Nephron progenitor cell (in vitro differentiated cells): Measurements from ENCODE around the gene ZDHHC17.

Experiments used
- DNase-seq: peaks from one replicate; pipeline ENCODE4 v3.0.0; 2021
- H3K27ac Mint-ChIP-seq: 2 replicates; pipeline ENCODE4 v1.8.0; 2021; ENCODE audit warnings: mild to moderate bottlenecking, moderate library complexity, mixed read lengths
- H3K27me3 Mint-ChIP-seq: 2 replicates; pipeline ENCODE4 v1.8.0; 2021; ENCODE audit warnings: mild to moderate bottlenecking, low read depth, mixed read lengths; ENCODE audit not compliant: poor library complexity
- H3K36me3 Mint-ChIP-seq: 2 replicates; pipeline ENCODE4 v1.8.0; 2021; ENCODE audit warnings: low read depth, mixed read lengths
- H3K4me1 Mint-ChIP-seq: 2 replicates; pipeline ENCODE4 v1.8.0; 2021; ENCODE audit warnings: mixed read lengths
- H3K4me3 Mint-ChIP-seq: 2 replicates; pipeline ENCODE4 v1.8.0; 2021; ENCODE audit warnings: mild to moderate bottlenecking, moderate library complexity, mixed read lengths
- H3K9me3 Mint-ChIP-seq: 2 replicates; pipeline ENCODE4 v1.8.0; 2021; ENCODE audit warnings: mild to moderate bottlenecking, moderate library complexity, mixed read lengths
- TF ChIP-seq, protein P1 (sequence below): fragments of 200-600 bp; sonication (generic); IDR thresholded peaks from 2 replicates; pipeline ENCODE4 v1.5.0; 2021; ENCODE audit warnings: antibody characterized with exemption

The ZDHHC17 gene

GRCh38 chr12:76785407-76785806, 21.5 kb downstream of the ZDHHC17 start:
- TF ChIP-seq, protein P1, sequence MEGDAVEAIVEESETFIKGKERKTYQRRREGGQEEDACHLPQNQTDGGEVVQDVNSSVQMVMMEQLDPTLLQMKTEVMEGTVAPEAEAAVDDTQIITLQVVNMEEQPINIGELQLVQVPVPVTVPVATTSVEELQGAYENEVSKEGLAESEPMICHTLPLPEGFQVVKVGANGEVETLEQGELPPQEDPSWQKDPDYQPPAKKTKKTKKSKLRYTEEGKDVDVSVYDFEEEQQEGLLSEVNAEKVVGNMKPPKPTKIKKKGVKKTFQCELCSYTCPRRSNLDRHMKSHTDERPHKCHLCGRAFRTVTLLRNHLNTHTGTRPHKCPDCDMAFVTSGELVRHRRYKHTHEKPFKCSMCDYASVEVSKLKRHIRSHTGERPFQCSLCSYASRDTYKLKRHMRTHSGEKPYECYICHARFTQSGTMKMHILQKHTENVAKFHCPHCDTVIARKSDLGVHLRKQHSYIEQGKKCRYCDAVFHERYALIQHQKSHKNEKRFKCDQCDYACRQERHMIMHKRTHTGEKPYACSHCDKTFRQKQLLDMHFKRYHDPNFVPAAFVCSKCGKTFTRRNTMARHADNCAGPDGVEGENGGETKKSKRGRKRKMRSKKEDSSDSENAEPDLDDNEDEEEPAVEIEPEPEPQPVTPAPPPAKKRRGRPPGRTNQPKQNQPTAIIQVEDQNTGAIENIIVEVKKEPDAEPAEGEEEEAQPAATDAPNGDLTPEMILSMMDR: no peak
- no peak for DNase-seq
- Mint-ChIP-seq H3K27ac (no peak overlapping the region), H3K4me3 (no peak overlapping the region), H3K4me1 (peaks cover 5% of the 10 kb centered on the region), H3K27me3 (no peaks in the 10 kb centered on the region), H3K36me3 (peaks cover 70% of the 10 kb centered on the region), H3K9me3 (peaks cover 45% of the 10 kb centered on the region)

DNA sequence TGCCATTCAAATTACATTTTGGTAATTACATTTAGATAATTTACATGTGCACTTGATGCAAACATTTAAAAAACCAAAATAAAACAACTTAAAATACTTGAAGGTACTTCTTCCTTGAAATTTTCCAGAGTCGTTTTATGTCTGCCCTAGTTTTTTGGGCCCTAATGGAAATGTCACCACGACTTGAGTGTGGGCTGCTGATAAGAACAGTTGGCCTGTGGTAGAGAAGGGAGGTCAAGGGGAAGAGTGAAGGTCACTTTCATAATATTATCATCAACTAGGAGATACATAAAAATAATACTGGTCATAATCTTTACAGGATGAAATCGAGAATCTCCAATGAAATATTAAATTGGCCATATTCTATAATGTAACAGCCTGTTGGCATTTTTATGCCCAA, 23.1 kb downstream of the ZDHHC17 start:
- no peak overlapping the region for H3K27ac Mint-ChIP-seq
- no peak for DNase-seq
- peaks cover 10% of the 10 kb centered on the region for H3K4me1 Mint-ChIP-seq
- H3K9me3 Mint-ChIP-seq: peaks cover 41% of the 10 kb centered on the region
- no peaks in the 10 kb centered on the region for H3K27me3 Mint-ChIP-seq
- H3K36me3 Mint-ChIP-seq: peaks cover 55% of the 10 kb centered on the region
- TF ChIP-seq, protein P1: no peak
- H3K4me3 Mint-ChIP-seq: no peak overlapping the region

DNA sequence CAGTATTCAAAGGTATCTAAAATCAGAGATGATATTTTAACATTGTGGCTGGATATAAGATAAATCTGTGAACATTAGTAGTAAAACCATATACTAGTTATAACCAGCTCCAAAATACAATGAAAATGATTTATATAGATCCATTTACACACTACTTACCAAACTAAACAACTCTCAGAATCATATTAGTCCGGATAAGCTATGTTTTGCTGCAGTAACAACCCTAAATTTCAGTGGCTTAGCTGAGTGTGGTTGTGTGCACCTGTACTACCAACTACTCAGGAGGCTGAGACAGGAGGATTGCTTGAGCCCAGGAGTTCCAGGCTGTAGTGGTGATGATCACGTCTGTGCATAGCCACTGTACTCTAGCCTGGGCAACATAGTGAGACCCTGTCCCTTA, 23.8 kb downstream of the ZDHHC17 start:
- TF ChIP-seq, protein P1: no peak
- H3K4me3 Mint-ChIP-seq: no peak overlapping the region
- H3K4me1 Mint-ChIP-seq: peaks cover 7% of the 10 kb centered on the region
- H3K9me3 Mint-ChIP-seq: peaks cover 41% of the 10 kb centered on the region
- H3K27ac Mint-ChIP-seq: no peak overlapping the region
- H3K36me3 Mint-ChIP-seq: peaks cover 48% of the 10 kb centered on the region
- DNase-seq: no peak
- H3K27me3 Mint-ChIP-seq: no peaks in the 10 kb centered on the region

DNA sequence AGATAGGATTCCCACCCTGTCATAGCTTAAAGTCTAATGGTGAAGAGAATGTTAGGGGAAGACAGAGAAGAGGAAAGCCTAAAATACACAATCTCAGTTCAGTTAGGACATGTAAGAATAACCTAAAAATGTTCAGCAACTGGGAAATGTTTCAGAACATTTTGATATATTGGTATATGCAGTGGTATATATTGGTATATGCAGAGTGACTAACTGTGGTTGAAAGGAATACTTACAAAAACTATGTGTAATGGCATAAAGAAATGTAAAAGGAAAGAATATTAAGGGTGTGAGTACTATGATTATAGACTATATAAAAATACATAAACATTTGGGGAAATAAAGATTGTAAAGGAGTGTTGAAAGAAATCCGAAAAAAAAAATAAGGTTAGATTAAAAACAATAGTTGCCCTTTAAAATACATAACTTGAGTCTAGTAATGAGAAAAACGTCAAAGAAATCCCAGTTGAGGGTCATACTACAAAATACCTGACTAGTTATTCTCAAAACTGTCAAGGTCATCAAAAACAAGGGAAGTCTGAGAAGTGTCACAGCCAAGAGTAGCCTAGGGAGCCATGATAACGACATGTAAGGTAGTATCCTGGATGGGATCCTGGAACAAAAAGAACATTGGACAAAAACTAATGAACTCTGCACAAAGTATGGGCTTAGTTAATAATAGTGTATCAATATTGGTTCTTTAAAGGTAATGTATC, 25.6 kb downstream of the ZDHHC17 start:
- TF ChIP-seq, protein P1: no peak
- peaks cover 7% of the 10 kb centered on the region for H3K4me1 Mint-ChIP-seq
- no peak for DNase-seq
- H3K4me3 Mint-ChIP-seq: no peak overlapping the region
- no peaks in the 10 kb centered on the region for H3K27me3 Mint-ChIP-seq
- peaks cover 27% of the 10 kb centered on the region for H3K9me3 Mint-ChIP-seq
- peak overlapping the region; percentile 59 for H3K27ac Mint-ChIP-seq
- peaks cover 30% of the 10 kb centered on the region for H3K36me3 Mint-ChIP-seq

DNA sequence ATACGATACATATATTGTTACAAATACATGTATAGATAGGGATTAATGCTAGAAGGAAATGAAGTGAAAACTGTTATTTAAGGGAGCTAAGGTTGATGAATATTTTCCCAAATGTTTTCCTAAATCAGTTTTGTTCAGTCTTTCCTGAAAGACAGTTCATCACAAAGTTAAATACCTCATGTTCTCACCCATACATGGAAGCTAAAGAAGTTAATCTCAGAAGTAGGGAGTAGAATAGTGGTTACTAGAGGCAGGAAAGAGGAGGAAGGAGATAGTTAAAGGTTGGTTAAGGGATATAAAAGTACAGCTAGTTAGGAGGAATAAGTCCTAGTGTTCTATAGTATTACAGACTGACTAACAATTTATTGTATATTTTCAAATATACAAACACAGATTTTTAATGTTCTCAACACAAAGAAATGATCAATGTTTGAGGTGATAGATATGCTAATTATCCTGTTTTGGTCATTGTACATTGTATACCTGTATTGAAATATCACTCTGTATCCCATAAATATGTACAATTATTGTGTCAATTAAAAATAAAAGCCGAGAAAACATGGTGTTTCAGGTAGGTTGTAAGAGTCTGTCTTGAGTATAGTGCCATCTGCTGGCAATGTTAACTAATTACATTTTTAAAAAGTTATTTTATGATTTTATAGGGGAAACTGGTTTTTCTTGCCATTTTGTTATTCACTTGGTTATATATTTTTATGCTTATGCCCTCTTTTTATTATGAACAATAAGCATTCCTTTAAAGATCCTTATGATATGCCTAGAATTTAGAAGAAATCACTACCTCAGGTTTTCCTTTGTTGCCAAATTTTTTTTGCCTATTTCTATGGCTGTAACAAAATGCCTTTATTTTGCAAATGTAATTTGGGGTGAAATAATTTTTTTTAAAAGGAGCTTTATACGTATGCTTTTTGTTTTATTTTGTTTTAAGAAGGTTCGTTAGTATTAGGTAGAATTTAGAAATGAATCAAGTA, 26.9 kb downstream of the ZDHHC17 start:
- DNase-seq: no peak
- Mint-ChIP-seq H3K9me3 (peaks cover 20% of the 10 kb centered on the region), H3K27ac (no peak overlapping the region), H3K36me3 (peaks cover 22% of the 10 kb centered on the region), H3K4me1 (peaks cover 7% of the 10 kb centered on the region), H3K4me3 (no peak overlapping the region), H3K27me3 (no peaks in the 10 kb centered on the region)
- TF ChIP-seq, protein P1: peak; percentile 81
